T-cell (primary cell): Measurements from ENCODE around the gene POLR2L. TPM values are rescaled to one million over a fixed set of nuclear protein-coding genes. Genes with fewer than 3 reads are reported as not detected.

Source experiments
- ATAC-seq, 4 experiments: fragments of 200-7000 bp in 3 of 4; fragments of 150-1000 bp in 1 of 4; cut with Tn5 transposase; replicated peaks in 1 of 4; 1 replicate in 3 of 4; 2 replicates in 1 of 4; pipeline ENCODE4 v1.10.0; 2021; ENCODE audit warnings: moderate library complexity in 3 of 4, mild to moderate bottlenecking in 2 of 4, moderate number of reproducible peaks in 1 of 4
- CTCF ChIA-PET, 2 donors: fragments of 300-600 bp; sonication (Branson Sonifier 250); formaldehyde crosslinking; loops; one replicate each; lab custom pipeline; 2022; ENCODE audit warnings: antibody characterized with exemption in 2 of 2; lab: Charles Lee
- POLR2A ChIA-PET, 2 donors: fragments of 300-600 bp; sonication (Branson Sonifier 250); formaldehyde crosslinking; loops; one replicate each; lab custom pipeline; 2022; ENCODE audit warnings: antibody characterized with exemption in 2 of 2; lab: Charles Lee
- DNase-seq, 35 experiments: peaks; one replicate each; pipeline versions ENCODE4 v3.0.0 to v3.0.0-alpha.2; 2013 to 2023
- H3K27ac ChIP-seq: one replicate; pipeline ENCODE4 v1.5.1; 2013; ENCODE audit warnings: low read length
- H3K27me3 ChIP-seq, 2 experiments: replicated peaks in 1 of 2; 1 replicate in 1 of 2; 2 replicates in 1 of 2; pipeline versions ENCODE4 v1.6.1 to v1.7.0; 2013; ENCODE audit warnings: low read length in 1 of 2, mixed read lengths in 1 of 2; ENCODE audit not compliant: control insufficient read depth in 2 of 2, insufficient read depth in 2 of 2; ENCODE audit errors: extremely low read depth in 1 of 2
- H3K36me3 ChIP-seq, 2 donors: 1 replicate in 1 of 2; 2 replicates in 1 of 2; pipeline versions ENCODE4 v1.6.1 to v1.7.0; 2013; ENCODE audit warnings: low read length in 1 of 2; ENCODE audit not compliant: control insufficient read depth in 2 of 2, insufficient read depth in 1 of 2; ENCODE audit errors: extremely low read depth in 1 of 2
- H3K4me1 ChIP-seq, 2 experiments: 1 replicate in 1 of 2; 2 replicates in 1 of 2; pipeline versions ENCODE4 v1.6.1 to v1.7.0; 2013; ENCODE audit warnings: low read length in 2 of 2, mixed read lengths in 1 of 2; ENCODE audit not compliant: insufficient read depth in 2 of 2, control insufficient read depth in 1 of 2; ENCODE audit errors: extremely low read depth in 1 of 2
- H3K4me3 ChIP-seq, 2 donors: 1 replicate in 1 of 2; 2 replicates in 1 of 2; pipeline versions ENCODE4 v1.5.1 to v1.7.0; 2013; ENCODE audit warnings: mild to moderate bottlenecking in 2 of 2, low read length in 1 of 2, moderate library complexity in 1 of 2; ENCODE audit not compliant: control insufficient read depth in 1 of 2; ENCODE audit errors: extremely low read depth in 1 of 2
- H3K9me3 ChIP-seq: 2 replicates; pipeline ENCODE4 v1.7.0; 2013
- H3K27ac Mint-ChIP-seq, 2 donors: one replicate each; pipeline ENCODE4 v1.8.0; 2020 to 2021; ENCODE audit warnings: mild to moderate bottlenecking in 2 of 2, mixed read lengths in 2 of 2
- H3K27me3 Mint-ChIP-seq, 2 donors: one replicate each; pipeline ENCODE4 v1.8.0; 2021 to 2022; ENCODE audit warnings: mixed read lengths in 2 of 2
- H3K36me3 Mint-ChIP-seq: one replicate; pipeline ENCODE4 v1.8.0; 2021; ENCODE audit warnings: mixed read lengths
- H3K4me1 Mint-ChIP-seq, 3 donors: one replicate each; pipeline ENCODE4 v1.8.0; 2020 to 2022; ENCODE audit warnings: mixed read lengths in 3 of 3, mild to moderate bottlenecking in 1 of 3
- H3K4me3 Mint-ChIP-seq, 3 donors: one replicate each; pipeline ENCODE4 v1.8.0; 2020 to 2022; ENCODE audit warnings: mild to moderate bottlenecking in 3 of 3, mixed read lengths in 3 of 3, moderate library complexity in 3 of 3
- H3K9me3 Mint-ChIP-seq, 3 donors: one replicate each; pipeline ENCODE4 v1.8.0; 2020 to 2022; ENCODE audit warnings: mixed read lengths in 3 of 3
- WGBS: methylation state at CpG from one replicate; pipeline ENCODE4 v1.1.5; 2013; ENCODE audit warnings: missing lambda C conversion rate; ENCODE audit not compliant: insufficient coverage; 5-methylcytosine and 5-hydroxymethylcytosine counted together
- total RNA-seq, 35 experiments: library from RNA in 6 of 35; stranded (reverse) in 6 of 35; fragments of 120-200 nt in 1 of 35; gene quantifications; one replicate each; pipeline versions ENCODE4 v1.2.1 to v1.2.4 and lab custom pipeline; 2013 to 2026

The POLR2L gene
- total RNA-seq, 5 donors from 2014 or later (not counting 1 experiment from before 2014, with no cell fraction given) = 34.2 to 73.9 (median 68.7) TPM

- H3K27ac ChIP-seq = no peak overlapping the region
- no peaks in the 10 kb centered on the region for H3K9me3 ChIP-seq
- peaks cover 0 to 18% of the 10 kb centered on the region in 2 donors for H3K36me3 ChIP-seq
- peak overlapping the region in 2 of 3 donors; percentile 39 to 63 for H3K4me3 Mint-ChIP-seq
- peaks cover 15 to 62% of the 10 kb centered on the region in 2 experiments for H3K4me1 ChIP-seq
- WGBS = 62% methylated on average over 28 of the region's 31 CpGs
- H3K36me3 Mint-ChIP-seq = peaks cover 2% of the 10 kb centered on the region
- H3K4me1 Mint-ChIP-seq = peaks cover 9 to 27% (median 11%) of the 10 kb centered on the region in 3 donors
- POLR2A ChIA-PET = interaction anchor here (0.5 to 0.6 kb wide), 2 partner anchors 753 to 1088 kb away, joined by 4 to 9 read pairs; no protein-coding TSS in a partner anchor
- peaks cover 0 to 44% of the 10 kb centered on the region in 2 experiments for H3K27me3 ChIP-seq
- H3K9me3 Mint-ChIP-seq = no peaks in the 10 kb centered on the region
- peaks cover under 1 to 14% of the 10 kb centered on the region in 2 donors for H3K27me3 Mint-ChIP-seq
- no peak for DNase-seq
- ATAC-seq = no peak
- H3K4me3 ChIP-seq = no peak overlapping the region
- no peak overlapping the region for H3K27ac Mint-ChIP-seq
- CTCF ChIA-PET = no interaction called here
These were observed 7.7 kb downstream of the POLR2L start for GRCh38 chr11:834371-835316.

GRCh38 chr11:833849-834311, 8.4 kb downstream of the POLR2L start:
- no peak overlapping the region for H3K27ac ChIP-seq
- peaks cover 18 to 70% of the 10 kb centered on the region in 2 experiments for H3K4me1 ChIP-seq
- no peaks in the 10 kb centered on the region for H3K9me3 ChIP-seq
- Mint-ChIP-seq H3K27ac (peak overlapping the region in 1 of 2 donors; percentile 15), H3K9me3 (no peaks in the 10 kb centered on the region), H3K4me3 (peak overlapping the region; percentile 53 to 71 (median 63)), H3K4me1 (peaks cover 13 to 33% (median 19%) of the 10 kb centered on the region in 3 donors), H3K36me3 (peaks cover 2% of the 10 kb centered on the region), H3K27me3 (peaks cover 4 to 22% of the 10 kb centered on the region in 2 donors)
- whole genome bisulfite sequencing = 97% methylated on average over 4 of the region's 9 CpGs
- H3K4me3 ChIP-seq = no peak overlapping the region
- no peak for ATAC-seq
- CTCF ChIA-PET = no interaction called here
- POLR2A ChIA-PET = interaction anchor here in 1 of 2 donors (0.6 kb wide), 1 partner anchor 1089 kb away, joined by 4 read pairs; no protein-coding TSS in a partner anchor
- H3K27me3 ChIP-seq = peaks cover 0 to 52% of the 10 kb centered on the region in 2 experiments
- H3K36me3 ChIP-seq = peaks cover 0 to 11% of the 10 kb centered on the region in 2 donors
- no peak for DNase-seq

GRCh38 chr11:833114-833791, 9.1 kb downstream of the POLR2L start:
- CTCF ChIA-PET = no interaction called here
- H3K27ac Mint-ChIP-seq = no peak overlapping the region
- H3K9me3 Mint-ChIP-seq = no peaks in the 10 kb centered on the region
- peaks cover 0 to 4% of the 10 kb centered on the region in 2 donors for H3K36me3 ChIP-seq
- peaks cover 0 to 58% of the 10 kb centered on the region in 2 experiments for H3K27me3 ChIP-seq
- 3% methylated on average over 50 of the region's 55 CpGs for WGBS
- no peak overlapping the region for H3K27ac ChIP-seq
- H3K4me1 Mint-ChIP-seq = peaks cover 15 to 39% (median 22%) of the 10 kb centered on the region in 3 donors
- POLR2A ChIA-PET = no interaction called here
- peaks cover 4 to 25% of the 10 kb centered on the region in 2 donors for H3K27me3 Mint-ChIP-seq
- H3K4me3 Mint-ChIP-seq = peak overlapping the region; percentile 53 to 71 (median 63)
- H3K4me1 ChIP-seq = peaks cover 18 to 76% of the 10 kb centered on the region in 2 experiments
- peak overlapping the region; percentile 34 to 39 for H3K4me3 ChIP-seq
- no peaks in the 10 kb centered on the region for H3K36me3 Mint-ChIP-seq
- DNase-seq (peak in 4 of 35 experiments; percentile 27 to 54 (median 34)), ATAC-seq (peak; percentile 24 to 44 (median 31))
- H3K9me3 ChIP-seq = no peaks in the 10 kb centered on the region

GRCh38 chr11:832529-833113, 9.7 kb downstream of the POLR2L start, which contains the start of gene CD151:
CD151 (plus strand) TSS chr11:832952; CDS start chr11:836070, 3,118 bp downstream.
- ATAC-seq (peak; percentile 68 to 72 (median 68)), DNase-seq (peak in 7 of 35 experiments; percentile 37 to 78 (median 38))
- ChIA-PET CTCF (no interaction called here), POLR2A (no interaction called here)
- H3K4me1 ChIP-seq = peaks cover 18 to 77% of the 10 kb centered on the region in 2 experiments
- H3K4me1 Mint-ChIP-seq = peaks cover 21 to 45% (median 28%) of the 10 kb centered on the region in 3 donors
- H3K27me3 ChIP-seq = peaks cover 0 to 65% of the 10 kb centered on the region in 2 experiments
- H3K4me3 ChIP-seq = peak within 1 kb of the TSS; percentile 34 to 47
- H3K9me3 ChIP-seq = no peaks in the 10 kb centered on the region
- H3K36me3 ChIP-seq = no peaks in the 10 kb centered on the region
- peak within 1 kb of the TSS; percentile 53 to 78 (median 71) for H3K4me3 Mint-ChIP-seq
- peaks cover 7 to 32% of the 10 kb centered on the region in 2 donors for H3K27me3 Mint-ChIP-seq
- no peak within 1 kb of the TSS for H3K27ac ChIP-seq
- H3K27ac Mint-ChIP-seq = no peak within 1 kb of the TSS
- 3% methylated on average over 55 of the region's 67 CpGs for WGBS
- H3K9me3 Mint-ChIP-seq = no peaks in the 10 kb centered on the region
- no peaks in the 10 kb centered on the region for H3K36me3 Mint-ChIP-seq

GRCh38 chr11:831961-832528, 10.3 kb downstream of the POLR2L start:
- ChIA-PET POLR2A (no interaction called here), CTCF (no interaction called here)
- no peak overlapping the region for H3K27ac Mint-ChIP-seq
- peak overlapping the region; percentile 25 to 78 (median 55) for H3K4me3 Mint-ChIP-seq
- Histone ChIP-seq H3K36me3 (no peaks in the 10 kb centered on the region), H3K4me1 (peaks cover 20 to 77% of the 10 kb centered on the region in 2 experiments), H3K4me3 (peak overlapping the region; percentile 18 to 47), H3K9me3 (no peaks in the 10 kb centered on the region), H3K27me3 (peaks cover 0 to 70% of the 10 kb centered on the region in 2 experiments), H3K27ac (no peak overlapping the region)
- H3K4me1 Mint-ChIP-seq = peaks cover 23 to 46% (median 30%) of the 10 kb centered on the region in 3 donors
- H3K27me3 Mint-ChIP-seq = peaks cover 9 to 34% of the 10 kb centered on the region in 2 donors
- no peak for ATAC-seq
- no peaks in the 10 kb centered on the region for H3K9me3 Mint-ChIP-seq
- 93% methylated on average over 3 of the region's 23 CpGs for WGBS
- no peak for DNase-seq
- no peaks in the 10 kb centered on the region for H3K36me3 Mint-ChIP-seq
